A673 (cell line): ENCODE results near the gene FIBP. TPM values are rescaled to one million over a fixed set of nuclear protein-coding genes. Genes with fewer than 3 reads are reported as not detected.

Experiments
- BruUV-seq: library from RNA; stranded (reverse); fragments of 400-500 nt; replicated peaks from 2 replicates; lab custom pipeline; 2021; lab: Mats Ljungman, UMichigan
- CTCF ChIA-PET: fragments of 300-600 bp; sonication (Branson Sonifier 250); formaldehyde crosslinking; loops from one replicate; lab custom pipeline; 2022; ENCODE audit warnings: antibody characterized with exemption; lab: Charles Lee
- POLR2A ChIA-PET: fragments of 300-600 bp; sonication (Branson Sonifier 250); formaldehyde crosslinking; loops from one replicate; lab custom pipeline; 2022; ENCODE audit warnings: antibody characterized with exemption; ENCODE audit not compliant: low non-redundant PET; lab: Charles Lee
- DNase-seq: peaks from one replicate; pipeline ENCODE4 v3.0.0-alpha.2; 2015; ENCODE audit warnings: low spot score
- H3K27ac ChIP-seq: fragments of 200-600 bp; sonication (generic); 2 replicates; pipeline ENCODE4 v1.5.1; 2016; ENCODE audit warnings: mixed run types, low read depth, mild to moderate bottlenecking, mixed read lengths, antibody characterized with exemption, low read length; ENCODE audit not compliant: poor library complexity, severe bottlenecking
- H3K27me3 ChIP-seq: fragments of 200-600 bp; sonication (generic); replicated peaks from 2 replicates; pipeline ENCODE4 v1.6.1; 2017; ENCODE audit warnings: mixed run types, low read depth, mild to moderate bottlenecking, mixed read lengths, antibody characterized with exemption, low read length; ENCODE audit not compliant: insufficient read depth, poor library complexity
- H3K36me3 ChIP-seq: fragments of 200-600 bp; sonication (generic); 2 replicates; pipeline ENCODE4 v1.6.1; 2016; ENCODE audit warnings: mixed run types, mild to moderate bottlenecking, mixed read lengths, antibody characterized with exemption, low read length; ENCODE audit not compliant: insufficient read depth, poor library complexity, severe bottlenecking
- H3K4me1 ChIP-seq: fragments of 200-600 bp; sonication (generic); 2 replicates; pipeline ENCODE4 v1.6.1; 2017; ENCODE audit warnings: mixed run types, mild to moderate bottlenecking, mixed read lengths, antibody characterized with exemption, low read length; ENCODE audit not compliant: insufficient read depth, poor library complexity, severe bottlenecking
- H3K4me3 ChIP-seq: fragments of 200-600 bp; sonication (generic); 2 replicates; pipeline ENCODE4 v1.5.1; 2016; ENCODE audit warnings: low read depth, mixed run types, mild to moderate bottlenecking, mixed read lengths, low read length; ENCODE audit not compliant: poor library complexity, severe bottlenecking
- H3K9me3 ChIP-seq: fragments of 200-600 bp; sonication (generic); 2 replicates; pipeline ENCODE4 v1.6.1; 2016; ENCODE audit warnings: mixed run types, low read depth, mild to moderate bottlenecking, mixed read lengths, antibody characterized with exemption, low read length; ENCODE audit not compliant: poor library complexity, severe bottlenecking
- EZH2 ChIP-seq: fragments of 200-600 bp; sonication (generic); IDR thresholded peaks from 2 replicates; pipeline ENCODE4 v1.6.1; 2017; ENCODE audit warnings: borderline replicate concordance, low read depth, mild to moderate bottlenecking, mixed read lengths, antibody characterized with exemption, low read length; ENCODE audit not compliant: poor library complexity, severe bottlenecking
- intact Hi-C: fragments of 100-400 bp; cut with micrococcal nuclease; formaldehyde crosslinking; loops from one replicate; pipeline ENCODE4 v1.10.0; 2022; ENCODE audit not compliant: unreplicated experiment
- total RNA-seq: library from RNA; stranded (reverse); gene quantifications from 2 replicates; pipeline ENCODE4 v1.2.3, GENCODE V29; 2021
- TF ChIP-seq, protein P1 (sequence below): fragments of 300-800, 200-600 bp; sonication (generic); conservative IDR thresholded peaks from 2 replicates; pipeline ENCODE4 v1.5.1; 2017; ENCODE audit warnings: low read depth, mild to moderate bottlenecking, antibody characterized with exemption, low read length, moderate library complexity, mixed read lengths

Gene FIBP
- total RNA-seq, 1 experiment from 2014 or later, result 98.5 TPM

DNA sequence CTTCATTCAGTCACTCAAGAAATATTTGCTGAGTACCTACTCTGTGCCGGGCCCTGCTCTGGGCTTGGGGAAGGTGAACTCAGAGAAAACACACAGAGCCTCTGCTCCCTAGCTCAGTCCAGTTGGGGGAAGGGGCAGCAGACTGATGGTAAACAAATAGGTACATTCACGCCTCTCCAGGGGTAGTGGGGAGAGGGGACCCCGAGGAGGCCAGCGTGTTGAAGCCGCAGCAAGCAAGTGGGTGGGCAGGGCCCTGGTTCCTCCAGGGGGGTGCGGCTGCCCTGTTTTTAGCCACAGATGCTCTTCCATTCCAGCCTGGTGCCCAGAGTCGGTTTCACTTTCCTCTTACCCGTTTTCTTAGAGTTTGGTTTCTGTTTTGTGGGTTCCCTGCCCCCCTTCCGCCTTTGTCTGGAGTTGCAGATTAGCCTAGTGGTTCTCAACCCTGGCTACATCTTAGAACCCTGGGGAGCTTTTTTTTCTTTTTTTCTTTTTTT is 39.7 kb upstream of the FIBP start:
- Histone ChIP-seq H3K4me3 (no peak overlapping the region), H3K9me3 (no peaks in the 10 kb centered on the region), H3K36me3 (peaks cover under 1% of the 10 kb centered on the region), H3K27me3 (no peaks in the 10 kb centered on the region), H3K27ac (no peak overlapping the region), H3K4me1 (no peaks in the 10 kb centered on the region)
- CTCF ChIA-PET, result no interaction called here
- POLR2A ChIA-PET, result no interaction called here
- intact Hi-C loops, result no loop called here
- DNase-seq, result no peak
- TF ChIP-seq EZH2, result no peak
- TF ChIP-seq, protein P1, sequence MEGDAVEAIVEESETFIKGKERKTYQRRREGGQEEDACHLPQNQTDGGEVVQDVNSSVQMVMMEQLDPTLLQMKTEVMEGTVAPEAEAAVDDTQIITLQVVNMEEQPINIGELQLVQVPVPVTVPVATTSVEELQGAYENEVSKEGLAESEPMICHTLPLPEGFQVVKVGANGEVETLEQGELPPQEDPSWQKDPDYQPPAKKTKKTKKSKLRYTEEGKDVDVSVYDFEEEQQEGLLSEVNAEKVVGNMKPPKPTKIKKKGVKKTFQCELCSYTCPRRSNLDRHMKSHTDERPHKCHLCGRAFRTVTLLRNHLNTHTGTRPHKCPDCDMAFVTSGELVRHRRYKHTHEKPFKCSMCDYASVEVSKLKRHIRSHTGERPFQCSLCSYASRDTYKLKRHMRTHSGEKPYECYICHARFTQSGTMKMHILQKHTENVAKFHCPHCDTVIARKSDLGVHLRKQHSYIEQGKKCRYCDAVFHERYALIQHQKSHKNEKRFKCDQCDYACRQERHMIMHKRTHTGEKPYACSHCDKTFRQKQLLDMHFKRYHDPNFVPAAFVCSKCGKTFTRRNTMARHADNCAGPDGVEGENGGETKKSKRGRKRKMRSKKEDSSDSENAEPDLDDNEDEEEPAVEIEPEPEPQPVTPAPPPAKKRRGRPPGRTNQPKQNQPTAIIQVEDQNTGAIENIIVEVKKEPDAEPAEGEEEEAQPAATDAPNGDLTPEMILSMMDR, result no peak
- no TSS peak for BruUV-seq

DNA sequence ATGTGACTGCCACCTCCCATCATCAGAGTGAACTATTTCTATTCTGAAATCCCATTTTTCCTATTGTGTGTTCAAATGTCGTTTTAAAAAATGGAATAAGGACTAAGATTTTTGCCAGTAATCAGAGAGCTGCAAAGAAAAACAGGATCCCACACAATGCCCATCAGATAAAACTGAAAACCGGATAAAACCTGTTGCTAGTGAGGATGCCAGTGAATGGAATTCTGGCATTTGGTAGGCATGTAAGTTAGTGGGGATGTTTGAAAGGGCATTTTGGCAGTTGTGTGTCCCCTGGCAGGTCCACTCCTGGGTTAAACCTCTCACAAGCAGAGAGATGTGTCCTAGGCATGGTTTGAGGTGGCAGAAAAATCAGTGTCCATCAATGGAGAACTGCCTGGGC is 37.1 kb upstream of the FIBP start:
- ChIA-PET CTCF (no interaction called here), POLR2A (no interaction called here)
- TF ChIP-seq, protein P1, result no peak
- TF ChIP-seq EZH2, result no peak
- intact Hi-C loops, result no loop called here
- Histone ChIP-seq H3K9me3 (no peaks in the 10 kb centered on the region), H3K27me3 (no peaks in the 10 kb centered on the region), H3K36me3 (peaks cover 12% of the 10 kb centered on the region), H3K4me3 (no peak overlapping the region), H3K27ac (no peak overlapping the region), H3K4me1 (no peaks in the 10 kb centered on the region)
- BruUV-seq, result no TSS peak
- no peak for DNase-seq

DNA sequence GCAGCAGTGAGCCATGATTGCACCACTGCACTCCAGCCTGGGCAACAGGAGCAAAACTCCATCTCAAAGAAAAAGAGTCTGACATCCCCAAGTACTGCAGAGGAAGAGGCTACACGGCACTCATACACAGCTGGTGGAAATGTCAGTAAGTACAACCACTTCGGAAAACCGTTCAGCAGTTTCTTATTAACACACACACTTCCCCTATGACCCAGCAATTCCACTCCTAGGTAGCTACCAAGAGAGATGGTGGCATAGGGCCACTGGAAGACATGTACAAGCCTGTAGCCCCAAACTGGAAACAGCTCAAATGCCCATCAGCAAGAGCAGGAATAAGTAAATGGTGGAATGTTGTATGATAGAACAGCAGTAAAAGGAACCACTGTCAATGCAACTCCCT is 34.3 kb upstream of the FIBP start:
- H3K36me3 ChIP-seq, result peaks cover 12% of the 10 kb centered on the region
- no peaks in the 10 kb centered on the region for H3K9me3 ChIP-seq
- BruUV-seq, result no TSS peak
- POLR2A ChIA-PET, result no interaction called here
- intact Hi-C loops, result no loop called here
- CTCF ChIA-PET, result no interaction called here
- no peak for DNase-seq
- TF ChIP-seq, protein P1, result no peak
- TF ChIP-seq EZH2, result no peak
- no peak overlapping the region for H3K4me3 ChIP-seq
- no peaks in the 10 kb centered on the region for H3K27me3 ChIP-seq
- H3K27ac ChIP-seq, result no peak overlapping the region
- peaks cover 5% of the 10 kb centered on the region for H3K4me1 ChIP-seq
